Measurements from ENCODE around the gene SPOCK1. TPM values are rescaled to one million over a fixed set of nuclear protein-coding genes. Genes with fewer than 3 reads are reported as not detected.

SPOCK1 gene
- total RNA-seq, 1 experiment from 2014 or later = 23.9 TPM

- no peaks in the 10 kb centered on the region for H3F3A ChIP-seq (ENCODE audit: insufficient read depth, low read depth)
- H3K4me3 ChIP-seq = no peak overlapping the region
- CTCF ChIA-PET = no interaction called here
- no peak for DNase-seq
- TF ChIP-seq EZH2 (IDR thresholded peaks at IDR 0.05; ENCODE audit: low read depth) (no peak), CTCF (conservative IDR thresholded peaks at IDR 0.05) (no peak)
- H4K20me1 ChIP-seq (ENCODE audit: insufficient read depth) = no peaks in the 10 kb centered on the region
- H3K4me2 ChIP-seq = no peak overlapping the region
- POLR2A ChIA-PET (ENCODE audit: unreplicated experiment) = no interaction called here
- no TSS peak for BruUV-seq (replicated peaks)
- H3K36me3 ChIP-seq (ENCODE audit: low read depth) = no peaks in the 10 kb centered on the region
- H3K9me3 ChIP-seq (ENCODE audit: insufficient read depth, low read depth) = no peaks in the 10 kb centered on the region
- H3K27me3 ChIP-seq (ENCODE audit: insufficient read depth, low read depth) = no peaks in the 10 kb centered on the region
- no peak overlapping the region for H3K27ac ChIP-seq
- H3K79me2 ChIP-seq (ENCODE audit: low read depth) = no peaks in the 10 kb centered on the region
- intact Hi-C loops (cut with micrococcal nuclease; ENCODE audit: unreplicated experiment) = no loop called here
- H2AFZ ChIP-seq = no peak overlapping the region
- peaks cover 21% of the 10 kb centered on the region for H3K4me1 ChIP-seq (replicated peaks; ENCODE audit: insufficient read depth)
- no peaks in the 10 kb centered on the region for H3K9me2 ChIP-seq (ENCODE audit: insufficient read depth)
These were observed 427.2 kb downstream of the SPOCK1 start for GRCh38 chr5:137071931-137072330.

- BruUV-seq (replicated peaks) = no TSS peak
- DNase-seq = no peak
- Histone ChIP-seq H3K4me1 (replicated peaks; ENCODE audit: insufficient read depth) (peaks cover 19% of the 10 kb centered on the region; the same call in 1 of the 2 replicates), H4K20me1 (ENCODE audit: insufficient read depth) (no peaks in the 10 kb centered on the region), H3K9me3 (ENCODE audit: insufficient read depth, low read depth) (no peaks in the 10 kb centered on the region), H3K4me3 (no peak overlapping the region), H3F3A (ENCODE audit: insufficient read depth, low read depth) (no peaks in the 10 kb centered on the region), H3K36me3 (ENCODE audit: low read depth) (no peaks in the 10 kb centered on the region), H2AFZ (no peak overlapping the region), H3K79me2 (ENCODE audit: low read depth) (no peaks in the 10 kb centered on the region), H3K27ac (no peak overlapping the region), H3K4me2 (no peak overlapping the region), H3K9me2 (ENCODE audit: insufficient read depth) (no peaks in the 10 kb centered on the region), H3K27me3 (ENCODE audit: insufficient read depth, low read depth) (no peaks in the 10 kb centered on the region)
- CTCF ChIA-PET = no interaction called here
- intact Hi-C loops (cut with micrococcal nuclease; ENCODE audit: unreplicated experiment) = no loop called here
- POLR2A ChIA-PET (ENCODE audit: unreplicated experiment) = interaction anchor here (0.6 kb wide), 1 partner anchor 450 kb away, joined by 3 read pairs; no protein-coding TSS in a partner anchor
- TF ChIP-seq CTCF (conservative IDR thresholded peaks at IDR 0.05) (no peak), EZH2 (IDR thresholded peaks at IDR 0.05; ENCODE audit: low read depth) (no peak)
These were observed 427.6 kb downstream of the SPOCK1 start for GRCh38 chr5:137071526-137071925.

- no peaks in the 10 kb centered on the region for H3K27me3 ChIP-seq (ENCODE audit: insufficient read depth, low read depth)
- H3K27ac ChIP-seq = no peak overlapping the region
- intact Hi-C loops (cut with micrococcal nuclease; ENCODE audit: unreplicated experiment) = no loop called here
- no peaks in the 10 kb centered on the region for H3K9me3 ChIP-seq (ENCODE audit: insufficient read depth, low read depth)
- H3K4me2 ChIP-seq = no peak overlapping the region
- no peak for DNase-seq
- H4K20me1 ChIP-seq (ENCODE audit: insufficient read depth) = no peaks in the 10 kb centered on the region
- ChIA-PET POLR2A (ENCODE audit: unreplicated experiment) (no interaction called here), CTCF (no interaction called here)
- BruUV-seq (replicated peaks) = no TSS peak
- no peaks in the 10 kb centered on the region for H3F3A ChIP-seq (ENCODE audit: insufficient read depth, low read depth)
- H3K4me1 ChIP-seq (replicated peaks; ENCODE audit: insufficient read depth) = peaks cover 9% of the 10 kb centered on the region; the same call in 1 of the 2 replicates
- H2AFZ ChIP-seq = no peak overlapping the region
- TF ChIP-seq CTCF (conservative IDR thresholded peaks at IDR 0.05) (no peak), EZH2 (IDR thresholded peaks at IDR 0.05; ENCODE audit: low read depth) (no peak)
- H3K79me2 ChIP-seq (ENCODE audit: low read depth) = no peaks in the 10 kb centered on the region
- H3K4me3 ChIP-seq = no peak overlapping the region
- no peaks in the 10 kb centered on the region for H3K9me2 ChIP-seq (ENCODE audit: insufficient read depth)
- H3K36me3 ChIP-seq (ENCODE audit: low read depth) = no peaks in the 10 kb centered on the region
These were observed 428.6 kb downstream of the SPOCK1 start for GRCh38 chr5:137070521-137070920.

All from PC-9 (cell line).